Lower leg skin (tissue), 4 donors: ENCODE data around the gene DHRS9. TPM values are rescaled to one million over a fixed set of nuclear protein-coding genes. Genes with fewer than 3 reads are reported as not detected.

Source experiments
- DNase-seq, 2 donors: peaks; one replicate each; pipeline ENCODE4 v3.0.0-alpha.2; 2019; ENCODE audit warnings: low spot score in 2 of 2
- H3K4me3 ChIP-seq: fragments of 200-600 bp; sonication (generic); 2 replicates; pipeline ENCODE4 v1.5.1; 2017; ENCODE audit warnings: mild to moderate bottlenecking, low read depth; ENCODE audit not compliant: poor library complexity, severe bottlenecking
- CTCF ChIP-seq, 3 donors: fragments of 450-650 bp; IDR thresholded peaks; one replicate each; pipeline ENCODE4 v1.5.1; 2016; ENCODE audit warnings: antibody characterized with exemption in 3 of 3, mild to moderate bottlenecking in 3 of 3, moderate library complexity in 2 of 3
- POLR2A ChIP-seq, 2 donors: fragments of 450-650 bp; IDR thresholded peaks; one replicate each; pipeline ENCODE4 v1.6.1; 2016 to 2017; ENCODE audit warnings: antibody characterized with exemption in 2 of 2, mild to moderate bottlenecking in 1 of 2, moderate library complexity in 1 of 2
- WGBS, 2 donors: methylation state at CpG; one replicate each; pipeline ENCODE4 v1.1.5; 2018; 5-methylcytosine and 5-hydroxymethylcytosine counted together
- intact Hi-C: fragments of 100-400 bp; cut with DNase I; formaldehyde crosslinking; loops from one replicate; pipeline ENCODE4 v1.15.0; 2023; ENCODE audit warnings: low total_unique reads
- total RNA-seq, 4 donors: library from RNA; depleted of rRNA; stranded (reverse); fragments of >200 nt; gene quantifications; one replicate each; pipeline ENCODE4 v1.1.0, GENCODE V29; 2016

The DHRS9 gene
- total RNA-seq, 4 donors from 2014 or later: 1.4 to 3.4 (median 1.9) TPM; not detected in 1

GRCh38 chr2:169031202-169031601 lies 38.2 kb upstream of the DHRS9 start, which contains the start of gene ABCB11:
ABCB11 (minus strand) TSS chr2:169031324; CDS start chr2:169018125, 13,199 bp downstream.
- H3K4me3 ChIP-seq: no peak within 1 kb of the TSS
- intact Hi-C loops: no loop called here
- WGBS, 2 donors: 69 to 75% methylated on average over 3 of the region's 3 CpGs
- TF ChIP-seq POLR2A (IDR thresholded peaks at IDR 0.05) (no peak), CTCF (IDR thresholded peaks at IDR 0.05) (no peak)
- no peak for DNase-seq

- TF ChIP-seq CTCF (IDR thresholded peaks at IDR 0.05): no peak
- TF ChIP-seq POLR2A (IDR thresholded peaks at IDR 0.05): no peak
- H3K4me3 ChIP-seq: no peak overlapping the region
- no peak for DNase-seq
- intact Hi-C loops: no loop called here
- 45 to 65% methylated on average over 1 of the region's 1 CpG for WGBS, 2 donors
Observed at GRCh38 chr2:169034256-169034655, 35.1 kb upstream of the DHRS9 start.

GRCh38 chr2:169034984-169035544 lies 34.3 kb upstream of the DHRS9 start:
- no peak overlapping the region for H3K4me3 ChIP-seq
- no peak for TF ChIP-seq CTCF (IDR thresholded peaks at IDR 0.05)
- no peak for DNase-seq
- intact Hi-C loops: no loop called here

- 86 to 89% methylated on average over 1 of the region's 1 CpG for WGBS, 2 donors
- intact Hi-C loops: no loop called here
- DNase-seq: no peak
- H3K4me3 ChIP-seq: no peak overlapping the region
- TF ChIP-seq CTCF (IDR thresholded peaks at IDR 0.05): no peak
- no peak for TF ChIP-seq POLR2A (IDR thresholded peaks at IDR 0.05)
Observed at GRCh38 chr2:169035887-169036286, 33.5 kb upstream of the DHRS9 start.

GRCh38 chr2:169036736-169037440 lies 32.5 kb upstream of the DHRS9 start:
- no peak for DNase-seq
- WGBS, 2 donors: 64 to 69% methylated on average over 4 of the region's 4 CpGs
- intact Hi-C loops: no loop called here
- no peak overlapping the region for H3K4me3 ChIP-seq
- TF ChIP-seq POLR2A (IDR thresholded peaks at IDR 0.05): no peak
- TF ChIP-seq CTCF (IDR thresholded peaks at IDR 0.05): no peak
